Fibroblast of the aortic adventitia (primary cell): Measurements from ENCODE around the gene PIWIL1. TPM values are rescaled to one million over a fixed set of nuclear protein-coding genes. Genes with fewer than 3 reads are reported as not detected.

Experiments
- DNase-seq: peaks from one replicate; pipeline ENCODE4 v3.0.0-alpha.2; 2010; ENCODE audit warnings: low read depth
- H3K4me3 ChIP-seq: 2 replicates; pipeline ENCODE4 v1.5.1; 2011; ENCODE audit warnings: low read depth, mild to moderate bottlenecking, control low read depth, low read length, moderate library complexity
- CTCF ChIP-seq: IDR thresholded peaks from 2 replicates; pipeline ENCODE4 v1.5.1; 2011; ENCODE audit warnings: mild to moderate bottlenecking, low read length, control low read depth, inconsistent platforms; ENCODE audit not compliant: insufficient read depth
- total RNA-seq: library from RNA; depleted of rRNA; stranded (reverse); fragments of >200 nt; gene quantifications from 2 replicates; pipeline ENCODE4 v1.2.3, GENCODE V29; 2012; ENCODE audit warnings: low replicate concordance

PIWIL1 gene
- total RNA-seq, 1 donor = not detected

- TF ChIP-seq CTCF = no peak
- H3K4me3 ChIP-seq = no peak overlapping the region
- DNase-seq = no peak
Observed at GRCh38 chr12:130344529-130344928, 6.8 kb downstream of the PIWIL1 start.

GRCh38 chr12:130345292-130345691, 7.6 kb downstream of the PIWIL1 start:
- TF ChIP-seq CTCF = no peak
- H3K4me3 ChIP-seq = no peak overlapping the region
- no peak for DNase-seq

- H3K4me3 ChIP-seq = no peak overlapping the region
- no peak for DNase-seq
- TF ChIP-seq CTCF = no peak
Observed at GRCh38 chr12:130347588-130347987, 9.9 kb downstream of the PIWIL1 start.

GRCh38 chr12:130350715-130351114, 13.0 kb downstream of the PIWIL1 start:
- TF ChIP-seq CTCF = no peak

GRCh38 chr12:130351326-130351725, 13.6 kb downstream of the PIWIL1 start:
- no peak for DNase-seq
- H3K4me3 ChIP-seq = no peak overlapping the region
- TF ChIP-seq CTCF = no peak

More at GRCh38 chr12:130350715-130351114, 13.0 kb downstream of the PIWIL1 start:
- no peak overlapping the region for H3K4me3 ChIP-seq
- DNase-seq = no peak

GRCh38 chr12:130353081-130353480, 15.4 kb downstream of the PIWIL1 start:
- H3K4me3 ChIP-seq = no peak overlapping the region
- TF ChIP-seq CTCF = no peak
- no peak for DNase-seq

- no peak overlapping the region for H3K4me3 ChIP-seq
- DNase-seq = no peak
- no peak for TF ChIP-seq CTCF
Observed at GRCh38 chr12:130354407-130354806, 16.7 kb downstream of the PIWIL1 start.
